ENCODE data around the gene GDF7. TPM values are rescaled to one million over a fixed set of nuclear protein-coding genes. Genes with fewer than 3 reads are reported as not detected.

The GDF7 gene
- total RNA-seq, 1 experiment from 2014 or later: 0.02 TPM

DNA sequence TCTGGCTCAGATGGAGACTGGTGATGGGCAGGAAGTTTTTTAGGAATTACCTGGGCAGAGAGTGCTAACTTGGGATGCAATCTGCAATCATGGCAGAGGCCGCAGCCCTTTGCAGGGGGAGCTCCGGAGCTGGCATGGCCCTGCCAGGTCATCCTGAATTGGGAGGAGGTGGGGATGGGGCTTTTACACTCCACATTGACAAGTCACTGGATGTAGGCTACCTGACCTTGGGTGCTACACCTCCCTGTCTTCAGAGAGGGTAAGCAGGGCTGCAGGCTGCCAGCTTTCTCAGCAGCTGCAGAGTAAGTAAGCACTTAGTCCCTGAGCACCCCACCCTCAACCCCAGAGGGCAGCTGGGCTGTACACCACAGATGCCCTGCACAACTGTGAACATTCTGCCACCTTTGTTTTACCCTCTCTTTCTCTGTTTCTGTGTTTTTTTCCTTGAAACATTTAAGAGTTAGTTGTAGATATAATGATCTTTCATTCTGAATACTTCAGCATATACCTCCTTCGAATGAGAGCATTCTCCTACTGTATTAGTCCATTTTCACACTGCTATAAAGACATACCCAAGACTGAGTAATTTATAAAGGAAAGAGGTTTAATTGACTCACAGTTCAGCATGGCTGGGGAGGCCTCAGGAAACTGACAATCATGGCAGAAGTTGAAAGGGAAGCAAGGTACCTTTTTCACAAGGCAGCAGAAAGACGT is 9.3 kb upstream of the GDF7 start:
- Histone ChIP-seq H3K4me3 (no peak overlapping the region), H3K4me1 (peaks cover 10% of the 10 kb centered on the region; the same call in 1 of the 2 replicates), H3K27me3 (no peaks in the 10 kb centered on the region), H3K9me3 (replicated peaks) (no peaks in the 10 kb centered on the region), H3K36me3 (no peaks in the 10 kb centered on the region), H3K27ac (no peak overlapping the region)
- DNase-seq: no peak

DNA sequence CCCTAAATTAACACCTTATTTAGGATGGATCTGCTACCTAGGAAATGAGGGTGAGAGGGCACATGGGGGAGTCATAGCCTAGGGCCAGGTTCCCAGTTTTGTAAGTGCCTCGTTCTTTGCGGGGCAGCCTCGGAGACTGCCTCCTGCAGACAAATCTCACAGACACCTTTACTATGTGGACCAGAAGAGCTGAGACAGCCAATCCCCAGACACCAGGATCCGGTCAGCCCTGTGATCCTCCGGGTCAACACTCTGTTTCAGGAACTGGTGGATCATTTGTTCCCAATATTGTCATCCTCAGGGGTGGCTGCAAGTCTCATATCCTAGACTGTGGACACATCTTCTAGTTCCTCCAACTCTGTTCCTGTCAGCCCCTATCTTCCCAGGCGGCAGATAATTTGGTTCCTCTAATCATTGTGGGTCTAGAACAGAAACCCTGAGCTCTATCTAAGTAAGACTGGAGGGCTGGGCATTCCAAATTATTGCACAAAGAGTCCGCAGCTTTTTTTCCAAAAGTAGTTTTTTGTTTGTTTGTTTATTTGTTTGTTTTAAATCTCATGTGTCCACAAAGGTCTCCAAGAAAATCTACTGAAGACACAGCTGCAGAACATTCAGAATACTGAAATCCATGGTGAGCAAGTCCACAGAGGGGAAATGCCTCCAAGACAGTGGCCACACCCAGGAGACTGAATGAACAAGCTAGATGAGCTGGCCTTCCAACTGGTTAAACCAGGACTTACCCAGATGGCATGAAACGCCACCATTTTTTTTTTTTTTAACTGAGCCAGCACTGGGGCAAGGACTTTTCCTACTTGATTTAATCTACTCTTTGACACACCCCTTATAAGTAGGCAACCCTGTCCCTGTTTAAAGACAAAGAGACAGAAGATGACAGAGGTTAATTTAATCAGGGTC is 6.2 kb upstream of the GDF7 start:
- Histone ChIP-seq H3K9me3 (replicated peaks) (no peaks in the 10 kb centered on the region), H3K36me3 (no peaks in the 10 kb centered on the region), H3K4me1 (no peaks in the 10 kb centered on the region), H3K27me3 (no peaks in the 10 kb centered on the region), H3K4me3 (no peak overlapping the region), H3K27ac (no peak overlapping the region)
- no peak for DNase-seq

DNA sequence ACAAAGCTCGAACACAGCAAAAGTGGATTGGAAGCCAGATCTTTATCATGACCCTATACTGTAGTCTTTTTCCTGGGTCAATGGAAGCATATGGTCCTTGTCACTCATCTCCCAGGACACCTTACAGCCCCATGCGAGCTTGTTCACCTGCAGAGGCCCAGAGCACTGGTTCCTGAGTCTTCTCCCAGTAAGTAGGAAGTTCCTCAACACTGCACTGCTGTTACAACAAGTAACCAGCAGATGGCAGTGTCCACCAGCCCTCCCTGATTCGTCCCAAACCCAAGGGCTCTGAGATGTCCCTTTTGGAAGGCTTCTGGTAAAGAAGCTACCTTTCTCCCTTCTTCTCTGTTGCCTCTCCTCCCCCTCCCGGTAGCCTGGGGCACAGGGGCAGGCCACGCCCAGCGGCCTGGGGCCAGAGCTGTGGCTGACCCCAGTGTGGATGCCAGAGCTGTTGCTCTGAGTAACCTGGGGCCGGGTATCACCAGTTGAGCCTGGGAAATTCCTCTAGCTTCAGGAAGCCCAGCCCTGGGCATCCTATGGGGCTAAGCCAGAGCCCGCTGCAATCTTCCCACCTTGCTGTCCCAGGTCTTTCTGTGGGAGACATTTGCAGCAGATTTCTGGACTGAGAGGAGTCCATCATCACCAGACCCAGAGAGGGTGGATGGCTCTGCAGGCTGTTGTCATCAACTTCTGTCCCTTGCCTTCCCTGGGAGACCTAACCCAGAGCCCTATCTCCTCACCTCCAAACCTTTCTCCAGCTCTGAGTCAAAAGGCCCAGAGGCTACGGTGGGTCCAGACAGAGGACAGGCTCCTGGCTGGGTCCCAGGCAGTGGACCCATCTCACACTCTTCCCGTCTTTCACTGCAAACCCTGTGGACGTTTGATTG is 5.3 kb upstream of the GDF7 start:
- DNase-seq: peak; percentile 62 to 93
- Histone ChIP-seq H3K27ac (no peak overlapping the region), H3K4me3 (no peak overlapping the region), H3K36me3 (no peaks in the 10 kb centered on the region), H3K9me3 (replicated peaks) (no peaks in the 10 kb centered on the region), H3K27me3 (no peaks in the 10 kb centered on the region), H3K4me1 (no peaks in the 10 kb centered on the region)

DNA sequence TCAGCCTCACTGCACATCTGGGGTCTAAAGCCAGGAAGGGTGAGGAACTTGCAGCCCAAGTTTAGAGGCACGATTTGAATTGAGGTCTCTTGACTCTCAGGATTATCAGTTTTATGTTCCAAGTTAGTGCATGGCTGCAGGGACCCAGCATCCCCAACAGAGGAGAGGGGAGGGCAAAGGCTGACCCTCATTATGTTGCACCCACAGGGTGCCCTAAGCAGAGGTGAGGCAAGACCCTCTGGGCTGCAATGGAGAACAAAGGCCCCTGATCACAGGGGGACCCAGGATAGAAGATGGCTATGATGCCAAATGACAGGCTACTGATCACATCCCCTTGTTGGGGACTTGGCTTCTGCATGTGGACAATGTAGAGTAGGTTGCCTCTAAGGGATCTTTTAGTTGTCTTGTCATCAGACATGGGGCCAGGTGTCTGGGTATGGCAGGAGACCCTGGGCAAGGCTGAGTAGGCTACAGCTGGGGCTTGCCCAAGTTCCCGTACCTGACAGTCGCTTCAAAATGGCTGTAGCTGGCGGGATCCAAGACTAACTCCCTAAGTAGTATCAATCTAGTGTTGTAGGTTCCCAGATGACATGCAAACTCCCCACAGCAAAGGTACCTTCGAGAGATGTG is 4.5 kb upstream of the GDF7 start:
- H3K4me3 ChIP-seq: no peak overlapping the region

DNA sequence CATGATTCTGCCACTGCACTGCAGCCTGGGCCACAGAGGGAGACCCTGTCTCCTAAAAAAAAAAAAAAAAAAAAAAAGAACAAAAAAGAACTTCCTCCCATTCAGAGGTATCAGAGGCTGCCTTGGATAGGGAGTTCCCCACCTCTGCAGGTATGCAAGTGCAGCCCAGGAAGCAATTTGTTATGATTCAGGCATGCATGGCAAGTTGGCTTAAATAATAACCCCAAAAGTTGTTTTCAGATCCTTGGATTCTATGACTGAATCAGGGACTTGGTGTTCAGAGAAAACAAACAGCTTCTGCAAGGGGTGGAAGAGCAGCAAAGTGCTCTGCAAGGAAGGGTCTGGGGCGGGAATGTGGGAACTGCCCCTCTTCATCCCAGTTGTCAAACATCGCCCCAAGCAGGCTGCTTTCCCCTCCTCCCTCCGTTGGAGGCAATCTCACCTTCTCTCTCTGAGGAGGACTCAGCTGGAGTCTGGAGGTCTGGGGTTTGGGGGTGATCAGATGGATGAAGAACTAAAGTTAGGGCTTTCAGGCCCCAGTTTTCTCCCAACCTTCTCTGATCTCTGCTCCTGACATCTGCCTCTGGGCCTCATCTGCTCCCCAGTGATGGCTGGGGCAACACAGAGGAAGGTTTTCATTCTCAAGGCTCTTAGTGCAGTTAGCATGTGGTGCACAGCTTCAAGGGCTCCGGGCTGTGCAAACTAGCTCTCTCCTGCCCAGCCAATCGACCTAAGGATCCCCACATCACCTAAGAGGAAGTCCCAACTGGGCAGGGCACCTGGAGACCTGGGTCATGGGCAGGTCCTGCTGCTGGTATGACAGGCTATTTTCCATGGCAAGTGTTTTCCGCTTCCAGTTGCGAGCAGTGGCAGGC is 3.5 kb upstream of the GDF7 start:
- Histone ChIP-seq H3K36me3 (no peaks in the 10 kb centered on the region), H3K4me3 (no peak overlapping the region), H3K4me1 (no peaks in the 10 kb centered on the region), H3K27ac (no peak overlapping the region), H3K9me3 (replicated peaks) (no peaks in the 10 kb centered on the region), H3K27me3 (no peaks in the 10 kb centered on the region; the same call in 1 of the 2 replicates)
- DNase-seq: no peak

More for the DNA sequence above, 4.5 kb upstream of the GDF7 start:
- Histone ChIP-seq H3K36me3 (no peaks in the 10 kb centered on the region), H3K9me3 (replicated peaks) (no peaks in the 10 kb centered on the region), H3K27ac (no peak overlapping the region), H3K4me1 (no peaks in the 10 kb centered on the region), H3K27me3 (no peaks in the 10 kb centered on the region)
- no peak for DNase-seq

DNA sequence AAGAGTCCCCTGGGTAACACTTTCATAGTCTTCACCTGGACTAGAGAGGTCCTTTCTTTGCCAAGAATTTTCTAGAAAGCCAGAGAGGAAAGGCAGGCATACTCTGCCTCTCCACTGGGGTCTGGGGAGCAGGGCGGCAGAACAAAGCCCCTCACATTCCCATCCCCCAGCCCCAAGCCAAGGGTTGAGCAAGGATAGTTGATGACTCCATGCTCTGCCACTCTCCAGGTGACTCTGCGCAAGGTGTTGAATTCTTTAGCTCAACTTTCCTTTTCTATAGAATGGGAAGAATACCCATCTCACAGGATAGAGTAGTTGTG is 2.9 kb upstream of the GDF7 start:
- no peaks in the 10 kb centered on the region for H3K36me3 ChIP-seq
- H3K4me1 ChIP-seq: no peaks in the 10 kb centered on the region
- no peak overlapping the region for H3K27ac ChIP-seq
- H3K9me3 ChIP-seq (replicated peaks): no peaks in the 10 kb centered on the region
- no peak for DNase-seq
- no peak overlapping the region for H3K4me3 ChIP-seq
- H3K27me3 ChIP-seq: no peaks in the 10 kb centered on the region; the same call in 1 of the 2 replicates

DNA sequence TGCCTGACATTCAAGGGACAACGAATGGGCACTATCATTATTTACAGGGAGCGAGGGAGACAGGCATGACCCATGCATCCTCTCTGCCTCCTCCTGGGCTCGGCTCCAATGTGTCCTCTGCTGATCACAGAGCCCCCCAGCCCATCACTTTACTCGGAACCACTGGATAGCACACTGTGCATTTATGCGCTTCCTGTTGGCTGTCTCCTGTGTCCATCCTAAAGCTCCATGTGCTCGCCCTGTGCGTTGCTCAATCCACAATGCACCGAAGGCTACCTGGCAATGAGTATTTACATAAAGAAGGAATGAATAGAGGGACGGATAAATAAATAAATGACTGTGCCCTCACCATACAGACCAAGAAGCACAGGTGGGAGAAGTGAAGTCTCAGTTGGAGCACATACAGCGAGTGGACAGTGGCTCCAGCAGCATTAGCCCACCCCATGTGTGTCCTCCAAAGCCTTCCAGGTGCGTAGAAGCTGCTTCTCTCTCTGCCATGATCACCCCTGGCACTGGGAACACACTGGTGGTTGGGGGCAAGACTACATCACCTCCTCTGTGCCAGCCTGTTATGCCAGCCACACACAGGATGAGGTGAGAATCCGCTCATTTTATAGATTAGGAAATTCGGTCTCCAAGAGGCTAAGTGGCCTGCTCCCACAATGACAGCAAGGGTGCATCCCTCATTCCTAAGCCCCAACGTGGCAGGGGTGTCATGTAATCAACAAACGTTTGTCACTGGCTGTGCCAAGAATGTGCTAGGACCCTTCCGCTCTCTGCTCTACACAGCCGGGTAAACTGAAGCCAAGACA is 2.3 kb upstream of the GDF7 start:
- no peaks in the 10 kb centered on the region; the same call in 1 of the 2 replicates for H3K27me3 ChIP-seq
- DNase-seq: no peak

DNA sequence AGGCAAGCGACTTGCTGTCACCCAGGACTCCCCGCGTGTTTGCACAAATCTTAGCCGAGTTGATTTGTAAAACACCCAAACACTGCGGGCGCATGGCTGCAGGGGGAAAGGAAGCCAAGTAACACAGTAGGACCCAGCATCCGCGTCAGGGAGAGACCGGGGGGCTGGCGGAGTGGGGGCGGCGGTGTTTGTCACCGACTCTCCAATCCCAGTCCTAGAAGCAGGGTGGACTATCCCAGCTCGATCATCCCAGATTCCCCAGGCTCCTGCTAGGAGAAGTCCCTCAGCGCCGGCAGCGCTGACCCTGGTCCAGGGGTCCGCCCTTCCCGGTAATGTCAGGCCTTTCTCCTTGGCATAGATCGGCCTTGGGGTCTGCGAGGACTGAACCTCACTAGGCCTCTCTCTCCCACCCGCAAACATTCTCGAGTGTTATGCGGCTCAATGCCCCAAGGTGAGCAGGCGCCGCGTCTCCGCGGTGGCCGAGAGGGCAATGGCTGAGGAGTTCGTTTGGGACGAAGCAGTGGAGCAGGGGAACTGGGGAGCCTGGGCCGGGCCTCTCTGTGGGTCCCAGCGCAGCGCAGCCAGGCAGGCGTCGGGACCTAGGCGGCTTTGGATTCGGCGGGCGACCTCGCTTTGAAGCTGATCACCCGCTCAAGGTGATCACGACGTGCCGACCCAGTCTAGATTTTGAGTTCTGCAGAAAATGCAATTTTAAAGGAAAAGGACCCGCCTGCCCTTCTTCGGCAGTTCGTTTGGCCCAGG is 1.5 kb upstream of the GDF7 start:
- H3K4me3 ChIP-seq: no peak overlapping the region
- H3K4me1 ChIP-seq: no peaks in the 10 kb centered on the region
- H3K27ac ChIP-seq: no peak overlapping the region
- peak in 1 of 2 experiments; percentile 1 for DNase-seq
- H3K27me3 ChIP-seq: no peaks in the 10 kb centered on the region; the same call in 1 of the 2 replicates
- no peaks in the 10 kb centered on the region for H3K36me3 ChIP-seq
- no peaks in the 10 kb centered on the region for H3K9me3 ChIP-seq (replicated peaks)

More for the DNA sequence above, 2.3 kb upstream of the GDF7 start:
- H3K36me3 ChIP-seq: no peaks in the 10 kb centered on the region
- H3K4me1 ChIP-seq: no peaks in the 10 kb centered on the region
- H3K4me3 ChIP-seq: no peak overlapping the region
- no peak overlapping the region for H3K27ac ChIP-seq
- H3K9me3 ChIP-seq (replicated peaks): no peaks in the 10 kb centered on the region

DNA sequence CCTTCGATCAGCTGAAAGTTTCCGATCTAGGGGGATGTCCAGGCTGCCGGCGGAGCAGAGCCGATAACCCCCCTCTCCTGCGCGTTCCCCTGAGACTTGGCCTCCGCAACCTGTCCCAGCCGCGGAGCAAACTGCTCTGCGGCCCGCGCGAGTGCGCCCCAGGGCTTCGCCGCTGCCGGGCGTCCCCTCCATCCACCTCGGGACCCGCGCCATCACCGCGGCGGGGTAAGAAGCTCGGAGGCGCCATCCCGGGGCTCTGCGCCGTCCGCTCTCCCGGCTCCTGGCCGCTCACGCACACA is 990 bp upstream of the GDF7 start:
- H3K27me3 ChIP-seq: no peaks in the 10 kb centered on the region; the same call in 1 of the 2 replicates
- no peak overlapping the region for H3K27ac ChIP-seq
- no peak overlapping the region for H3K4me3 ChIP-seq
- H3K9me3 ChIP-seq (replicated peaks): no peaks in the 10 kb centered on the region
- peak in 1 of 2 experiments; percentile 2 for DNase-seq
- no peaks in the 10 kb centered on the region for H3K4me1 ChIP-seq
- H3K36me3 ChIP-seq: no peaks in the 10 kb centered on the region

DNA sequence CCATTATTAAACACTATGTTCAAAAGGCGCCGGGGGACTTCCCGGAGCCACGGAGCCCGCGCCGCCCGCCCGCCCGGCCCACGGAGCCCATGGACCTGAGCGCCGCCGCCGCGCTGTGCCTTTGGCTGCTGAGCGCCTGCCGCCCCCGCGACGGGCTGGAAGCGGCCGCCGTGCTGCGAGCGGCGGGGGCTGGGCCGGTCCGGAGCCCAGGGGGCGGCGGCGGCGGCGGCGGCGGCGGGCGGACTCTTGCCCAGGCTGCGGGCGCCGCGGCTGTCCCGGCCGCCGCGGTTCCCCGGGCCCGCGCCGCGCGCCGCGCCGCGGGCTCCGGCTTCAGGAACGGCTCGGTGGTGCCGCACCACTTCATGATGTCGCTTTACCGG is 197 bp downstream of the GDF7 start:
- no peak overlapping the region for H3K27ac ChIP-seq
- H3K4me3 ChIP-seq: no peak overlapping the region
- no peaks in the 10 kb centered on the region for H3K9me3 ChIP-seq (replicated peaks)
- DNase-seq: no peak
- no peaks in the 10 kb centered on the region; the same call in 1 of the 2 replicates for H3K27me3 ChIP-seq
- no peaks in the 10 kb centered on the region for H3K36me3 ChIP-seq
- H3K4me1 ChIP-seq: no peaks in the 10 kb centered on the region

DNA sequence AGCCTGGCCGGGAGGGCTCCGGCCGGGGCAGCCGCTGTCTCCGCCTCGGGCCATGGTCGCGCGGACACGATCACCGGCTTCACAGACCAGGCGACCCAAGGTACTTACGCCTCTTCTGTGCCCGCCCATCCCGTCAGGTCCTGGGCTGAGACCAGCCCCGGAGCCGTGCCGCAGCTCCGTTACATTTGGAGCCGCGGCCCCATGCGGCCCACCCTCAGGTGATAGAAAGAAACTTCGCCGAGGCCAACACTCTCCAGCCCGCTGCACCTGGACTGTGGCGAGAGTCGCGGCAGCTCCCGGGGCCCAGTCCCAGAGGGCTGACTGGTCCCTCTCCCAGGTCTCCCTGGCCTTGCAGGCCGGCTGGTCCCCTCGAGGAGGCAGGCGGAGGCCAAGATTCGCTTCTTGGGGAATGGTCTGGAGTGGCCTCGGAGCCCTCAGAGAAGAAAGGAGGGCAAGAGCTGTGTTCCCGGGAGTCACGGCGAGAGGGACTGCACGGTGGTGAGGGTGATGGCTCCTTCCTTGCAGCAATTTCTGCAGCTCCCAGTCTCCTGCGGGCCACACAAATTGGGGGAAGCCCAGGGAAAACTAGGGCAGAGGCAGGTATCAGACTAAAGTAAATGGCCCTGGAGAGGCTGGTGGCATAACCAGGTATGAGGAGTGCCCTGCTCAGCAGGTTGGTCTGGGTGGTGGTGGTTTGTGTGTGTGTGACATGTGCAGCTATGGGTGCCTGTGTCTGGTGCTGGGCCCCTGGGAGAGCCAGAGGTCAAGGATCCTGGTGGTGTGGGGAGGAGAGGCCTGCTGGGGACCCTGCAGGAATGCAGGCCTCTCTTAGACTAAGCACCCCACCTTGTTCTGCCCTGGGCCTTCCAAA is 822 bp downstream of the GDF7 start:
- Histone ChIP-seq H3K27ac (no peak overlapping the region), H3K36me3 (no peaks in the 10 kb centered on the region), H3K4me3 (no peak overlapping the region), H3K4me1 (no peaks in the 10 kb centered on the region), H3K27me3 (no peaks in the 10 kb centered on the region; the same call in 1 of the 2 replicates), H3K9me3 (replicated peaks) (no peaks in the 10 kb centered on the region)
- DNase-seq: no peak

DNA sequence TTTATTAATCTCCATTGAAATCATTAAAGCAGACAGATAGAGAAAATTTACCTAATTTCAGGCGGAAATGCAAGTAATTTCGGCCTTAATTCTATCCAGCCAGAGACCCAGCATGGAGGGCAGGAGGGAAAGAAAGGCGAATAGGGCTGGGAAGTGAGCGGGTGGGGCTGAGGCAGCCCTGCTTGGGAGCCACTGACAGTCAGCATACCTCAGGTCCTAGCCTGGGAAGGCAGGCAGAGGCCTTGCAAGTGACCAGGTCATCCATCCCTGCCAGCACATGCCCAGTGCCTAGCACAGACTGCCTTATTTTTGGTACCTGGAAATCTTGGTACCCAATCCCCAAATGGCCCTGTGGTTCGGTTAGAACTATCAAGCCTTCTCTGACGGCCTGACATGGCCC is 1.5 kb downstream of the GDF7 start:
- Histone ChIP-seq H3K27ac (no peak overlapping the region), H3K36me3 (no peaks in the 10 kb centered on the region), H3K4me3 (no peak overlapping the region), H3K9me3 (replicated peaks) (no peaks in the 10 kb centered on the region), H3K27me3 (no peaks in the 10 kb centered on the region; the same call in 1 of the 2 replicates), H3K4me1 (no peaks in the 10 kb centered on the region)
- DNase-seq: no peak
